GM21367 (cell line): Measurements from ENCODE around the gene FAM90A1.
"Not testable (repeated sequence)": the region's sequence is repeated elsewhere in the genome, so short reads cannot be mapped to it uniquely, and the experiment has no call there.

Experiments used
- ATAC-seq: cut with Tn5 transposase; IDR thresholded peaks from one replicate; pipeline ENCODE4 v1.9.1; 2021; ENCODE audit not compliant: unreplicated experiment

The FAM90A1 gene

DNA sequence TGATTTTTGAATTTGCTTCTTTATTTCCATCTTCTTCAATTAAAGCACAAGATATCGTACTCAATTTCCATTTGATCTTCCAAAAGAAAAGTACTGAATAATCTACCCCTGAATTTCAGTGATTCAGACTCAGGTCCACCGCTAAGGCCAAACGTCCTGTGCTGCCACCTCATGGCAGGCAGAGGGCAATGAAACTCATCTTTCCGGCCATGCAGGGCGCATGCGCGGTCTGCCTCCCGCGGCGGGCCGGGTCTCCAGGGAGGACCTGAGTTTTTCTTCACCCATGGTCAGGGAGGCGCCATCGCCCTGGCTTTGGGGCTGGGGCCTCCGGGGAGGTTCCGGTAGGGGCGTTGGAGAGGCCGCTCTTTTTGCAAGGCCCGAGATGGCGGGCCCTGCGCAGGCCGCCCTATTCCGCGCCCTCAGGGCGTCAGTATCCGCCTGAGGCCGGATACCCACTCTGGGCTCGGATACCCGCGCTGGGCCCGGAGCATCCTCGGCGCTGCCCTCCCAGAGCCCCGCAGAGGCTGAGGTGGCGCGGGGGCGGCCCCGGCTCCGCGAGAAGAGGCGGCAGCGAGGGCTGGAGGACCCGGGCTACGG, 47.3 kb downstream of the FAM90A1 start:
- ATAC-seq, result not testable (repeated sequence)

DNA sequence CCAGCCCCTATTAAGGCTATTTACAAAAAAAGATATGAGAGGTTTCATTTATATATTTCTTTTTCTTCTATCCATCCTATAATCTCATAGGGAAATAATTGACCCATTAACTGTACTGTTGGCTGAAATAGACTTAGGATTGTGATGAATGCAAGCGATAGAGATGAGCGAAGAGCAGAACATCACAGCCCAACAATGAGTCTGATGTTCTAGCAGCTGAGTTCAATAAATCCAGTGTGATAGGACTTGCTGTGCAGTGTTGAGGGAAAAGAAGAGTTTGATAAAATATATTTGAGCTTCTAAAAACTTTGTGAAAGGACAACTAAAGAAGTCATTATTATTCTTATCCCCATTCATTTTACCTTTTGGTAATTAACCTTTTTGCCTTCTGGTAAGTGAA, 54.5 kb downstream of the FAM90A1 start:
- not testable (repeated sequence) for ATAC-seq
